ENCODE results near the gene BRCA2. TPM values are rescaled to one million over a fixed set of nuclear protein-coding genes. Genes with fewer than 3 reads are reported as not detected.
A peak's percentile ranks its signal among the peaks of the same experiment; 100 is the strongest.

BRCA2 gene
- total and polyA plus RNA-seq, 3 donors from 2014 or later: 4.9 to 19.4 (median 13.6) TPM

- intact Hi-C loops (cut with DNase I; ENCODE audit: low total_unique reads): no loop called here
- H3K27ac ChIP-seq: peak overlapping the region; percentile 42 to 76
- H3K27me3 ChIP-seq: no peaks in the 10 kb centered on the region
- H3K9me3 ChIP-seq: no peaks in the 10 kb centered on the region
- 77 to 92% methylated on average over 6 of the region's 6 CpGs for WGBS, 2 donors
- no peak for DNase-seq
- H3K4me3 ChIP-seq: no peak overlapping the region
- H3K4me1 ChIP-seq: peaks cover 6% of the 10 kb centered on the region
- no peaks in the 10 kb centered on the region for H3K36me3 ChIP-seq (ENCODE audit: low read depth, missing control alignments)
- TF ChIP-seq CTCF (IDR thresholded peaks at IDR 0.05) (no peak), POLR2A (IDR thresholded peaks at IDR 0.05) (no peak)
Measured at GRCh38 chr13:32407854-32408253, 92.5 kb downstream of the BRCA2 start.

GRCh38 chr13:32408296-32409000 is 93.1 kb downstream of the BRCA2 start:
- Histone ChIP-seq H3K36me3 (ENCODE audit: low read depth, missing control alignments) (no peaks in the 10 kb centered on the region), H3K4me1 (peaks cover 6% of the 10 kb centered on the region), H3K4me3 (peak overlapping the region in 1 of 2 donors; percentile 24), H3K27ac (peak overlapping the region; percentile 42 to 76), H3K9me3 (no peaks in the 10 kb centered on the region), H3K27me3 (no peaks in the 10 kb centered on the region)
- intact Hi-C loops (cut with DNase I; ENCODE audit: low total_unique reads): no loop called here
- 26 to 30% methylated on average over 9 of the region's 9 CpGs for WGBS, 2 donors
- TF ChIP-seq POLR2A (IDR thresholded peaks at IDR 0.05) (no peak), CTCF (IDR thresholded peaks at IDR 0.05) (no peak)
- DNase-seq: peak; percentile 43

GRCh38 chr13:32409001-32409313 is 93.6 kb downstream of the BRCA2 start:
- intact Hi-C loops (cut with DNase I; ENCODE audit: low total_unique reads): no loop called here
- Histone ChIP-seq H3K4me1 (peaks cover 6% of the 10 kb centered on the region), H3K27me3 (no peaks in the 10 kb centered on the region), H3K9me3 (no peaks in the 10 kb centered on the region), H3K36me3 (ENCODE audit: low read depth, missing control alignments) (no peaks in the 10 kb centered on the region), H3K27ac (peak overlapping the region; percentile 42 to 76), H3K4me3 (peak overlapping the region in 1 of 2 donors; percentile 24)
- 13 to 33% methylated on average over 6 of the region's 6 CpGs for WGBS, 2 donors
- TF ChIP-seq POLR2A (IDR thresholded peaks at IDR 0.05): no peak
- no peak for TF ChIP-seq CTCF (IDR thresholded peaks at IDR 0.05)
- peak; percentile 27 for DNase-seq

- no peaks in the 10 kb centered on the region for H3K9me3 ChIP-seq
- TF ChIP-seq CTCF (IDR thresholded peaks at IDR 0.05): no peak
- 28 to 33% methylated on average over 26 to 27 of the region's 27 CpGs for WGBS, 2 donors
- peak overlapping the region in 1 of 2 donors; percentile 24 for H3K4me3 ChIP-seq
- peak overlapping the region in 1 of 2 donors; percentile 76 for H3K27ac ChIP-seq
- intact Hi-C loops (cut with DNase I; ENCODE audit: low total_unique reads): no loop called here
- DNase-seq: peak; percentile 49
- H3K4me1 ChIP-seq: peaks cover 6% of the 10 kb centered on the region
- no peaks in the 10 kb centered on the region for H3K36me3 ChIP-seq (ENCODE audit: low read depth, missing control alignments)
- H3K27me3 ChIP-seq: no peaks in the 10 kb centered on the region
Measured at GRCh38 chr13:32409561-32410421, 94.5 kb downstream of the BRCA2 start.

Data from testis (tissue), 3 donors.